Ectodermal cell (in vitro differentiated cells): ENCODE measurements around the gene KCNE4.

Source experiments
- H3K27ac ChIP-seq: 2 replicates; pipeline ENCODE4 v1.7.0; 2013; ENCODE audit warnings: mild to moderate bottlenecking, low read depth, low read length; ENCODE audit not compliant: insufficient read depth, poor library complexity, severe bottlenecking
- H3K27me3 ChIP-seq: 2 replicates; pipeline ENCODE4 v1.7.0; 2013; ENCODE audit warnings: mild to moderate bottlenecking, low read length; ENCODE audit not compliant: insufficient read depth, control insufficient read depth, poor library complexity, severe bottlenecking
- H3K36me3 ChIP-seq: one replicate; pipeline ENCODE4 v1.7.0; 2013; ENCODE audit warnings: low read length; ENCODE audit not compliant: control insufficient read depth, insufficient read depth
- H3K4me1 ChIP-seq: one replicate; pipeline ENCODE4 v1.7.0; 2013; ENCODE audit warnings: low read length; ENCODE audit not compliant: control insufficient read depth, insufficient read depth
- H3K4me3 ChIP-seq: 2 replicates; pipeline ENCODE4 v1.7.0; 2013; ENCODE audit warnings: low read depth, low read length, control low read depth; ENCODE audit not compliant: insufficient read depth
- H3K9me3 ChIP-seq: 2 replicates; pipeline ENCODE4 v1.7.0; 2013; ENCODE audit warnings: mild to moderate bottlenecking, low read length, moderate library complexity; ENCODE audit not compliant: control insufficient read depth
- WGBS, 2 experiments: methylation state at CpG; one replicate each; pipeline ENCODE4 v1.1.7; 2013; ENCODE audit warnings: missing lambda C conversion rate in 2 of 2; 5-methylcytosine and 5-hydroxymethylcytosine counted together

The KCNE4 gene

GRCh38 chr2:223056701-223057418 is 4.9 kb downstream of the KCNE4 start:
- WGBS, 2 experiments: 93% methylated on average over 8 of the region's 8 CpGs
- no peak overlapping the region for H3K27ac ChIP-seq

GRCh38 chr2:223057569-223057968 is 5.6 kb downstream of the KCNE4 start:
- no peaks in the 10 kb centered on the region for H3K4me1 ChIP-seq
- no peaks in the 10 kb centered on the region for H3K9me3 ChIP-seq
- H3K27ac ChIP-seq: no peak overlapping the region
- no peaks in the 10 kb centered on the region for H3K36me3 ChIP-seq
- no peaks in the 10 kb centered on the region for H3K27me3 ChIP-seq
- no peak overlapping the region for H3K4me3 ChIP-seq
- WGBS, 2 experiments: 93% methylated on average over 4 of the region's 4 CpGs

More at GRCh38 chr2:223056701-223057418, 4.9 kb downstream of the KCNE4 start:
- Histone ChIP-seq H3K9me3 (no peaks in the 10 kb centered on the region), H3K4me1 (no peaks in the 10 kb centered on the region), H3K36me3 (no peaks in the 10 kb centered on the region), H3K4me3 (no peak overlapping the region), H3K27me3 (no peaks in the 10 kb centered on the region)

- H3K9me3 ChIP-seq: no peaks in the 10 kb centered on the region
- no peak overlapping the region for H3K4me3 ChIP-seq
- H3K27ac ChIP-seq: no peak overlapping the region
- no peaks in the 10 kb centered on the region for H3K4me1 ChIP-seq
- no peaks in the 10 kb centered on the region for H3K27me3 ChIP-seq
- H3K36me3 ChIP-seq: no peaks in the 10 kb centered on the region
- WGBS, 2 experiments: 93 to 100% methylated on average over 2 of the region's 2 CpGs
Observed at GRCh38 chr2:223058952-223059716, 7.1 kb downstream of the KCNE4 start.

GRCh38 chr2:223060201-223060825 is 8.3 kb downstream of the KCNE4 start:
- no peak overlapping the region for H3K27ac ChIP-seq
- WGBS, 2 experiments: 88 to 94% methylated on average over 4 of the region's 4 CpGs

GRCh38 chr2:223062396-223062795 is 10.4 kb downstream of the KCNE4 start:
- no peaks in the 10 kb centered on the region for H3K9me3 ChIP-seq
- no peaks in the 10 kb centered on the region for H3K4me1 ChIP-seq
- no peak overlapping the region for H3K4me3 ChIP-seq
- no peaks in the 10 kb centered on the region for H3K27me3 ChIP-seq
- no peaks in the 10 kb centered on the region for H3K36me3 ChIP-seq
- 91 to 94% methylated on average over 2 of the region's 2 CpGs for WGBS, 2 experiments
- H3K27ac ChIP-seq: no peak overlapping the region

More at GRCh38 chr2:223060201-223060825, 8.3 kb downstream of the KCNE4 start:
- no peaks in the 10 kb centered on the region for H3K4me1 ChIP-seq
- H3K27me3 ChIP-seq: no peaks in the 10 kb centered on the region
- H3K9me3 ChIP-seq: no peaks in the 10 kb centered on the region
- no peak overlapping the region for H3K4me3 ChIP-seq
- H3K36me3 ChIP-seq: no peaks in the 10 kb centered on the region

GRCh38 chr2:223065107-223065506 is 13.1 kb downstream of the KCNE4 start:
- Histone ChIP-seq H3K27ac (no peak overlapping the region), H3K4me3 (no peak overlapping the region), H3K27me3 (no peaks in the 10 kb centered on the region), H3K9me3 (no peaks in the 10 kb centered on the region), H3K4me1 (no peaks in the 10 kb centered on the region), H3K36me3 (no peaks in the 10 kb centered on the region)
- WGBS, 2 experiments: 85 to 95% methylated on average over 4 to 5 of the region's 5 CpGs

GRCh38 chr2:223066721-223067120 is 14.7 kb downstream of the KCNE4 start:
- Histone ChIP-seq H3K4me1 (no peaks in the 10 kb centered on the region), H3K27me3 (no peaks in the 10 kb centered on the region), H3K4me3 (no peak overlapping the region), H3K27ac (no peak overlapping the region), H3K36me3 (no peaks in the 10 kb centered on the region), H3K9me3 (no peaks in the 10 kb centered on the region)
- 93% methylated on average over 5 of the region's 5 CpGs for WGBS, 2 experiments

GRCh38 chr2:223068071-223068470 is 16.1 kb downstream of the KCNE4 start:
- WGBS, 2 experiments: 94 to 95% methylated on average over 2 of the region's 2 CpGs
- Histone ChIP-seq H3K27ac (no peak overlapping the region), H3K36me3 (no peaks in the 10 kb centered on the region), H3K4me1 (no peaks in the 10 kb centered on the region), H3K27me3 (no peaks in the 10 kb centered on the region), H3K4me3 (no peak overlapping the region), H3K9me3 (no peaks in the 10 kb centered on the region)

- H3K4me1 ChIP-seq: no peaks in the 10 kb centered on the region
- H3K4me3 ChIP-seq: no peak overlapping the region
- H3K27me3 ChIP-seq: no peaks in the 10 kb centered on the region
- no peaks in the 10 kb centered on the region for H3K36me3 ChIP-seq
- H3K9me3 ChIP-seq: no peaks in the 10 kb centered on the region
- 87 to 91% methylated on average over 3 of the region's 3 CpGs for WGBS, 2 experiments
- no peak overlapping the region for H3K27ac ChIP-seq
Observed at GRCh38 chr2:223069465-223069864, 17.5 kb downstream of the KCNE4 start.

GRCh38 chr2:223069988-223070387 is 18.0 kb downstream of the KCNE4 start:
- no peaks in the 10 kb centered on the region for H3K9me3 ChIP-seq
- H3K36me3 ChIP-seq: no peaks in the 10 kb centered on the region
- no peak overlapping the region for H3K4me3 ChIP-seq
- WGBS, 2 experiments: 100% methylated on average over 1 of the region's 1 CpG
- no peaks in the 10 kb centered on the region for H3K4me1 ChIP-seq
- H3K27ac ChIP-seq: no peak overlapping the region
- H3K27me3 ChIP-seq: no peaks in the 10 kb centered on the region
